ENCODE data around the gene CTSE.
"Not testable (repeated sequence)": the region's sequence is repeated elsewhere in the genome, so short reads cannot be mapped to it uniquely, and the experiment has no call there.

Gene CTSE

GRCh38 chr1:205998457-205999241 lies 25.0 kb downstream of the CTSE start:
- Mint-ChIP-seq H3K9me3 (no peaks in the 10 kb centered on the region), H3K27me3 (ENCODE audit: low read depth) (peaks cover 3% of the 10 kb centered on the region), H3K36me3 (ENCODE audit: low read depth) (no peaks in the 10 kb centered on the region)

GRCh38 chr1:205996641-205997040 lies 27.1 kb downstream of the CTSE start:
- not testable (repeated sequence) for H3K27ac Mint-ChIP-seq; H3K27me3 Mint-ChIP-seq (ENCODE audit: low read depth); H3K36me3 Mint-ChIP-seq (ENCODE audit: low read depth); H3K4me1 Mint-ChIP-seq (ENCODE audit: low read depth); H3K9me3 Mint-ChIP-seq; H3K4me3 Mint-ChIP-seq

More at GRCh38 chr1:205998457-205999241, 25.0 kb downstream of the CTSE start:
- Mint-ChIP-seq H3K27ac (no peak overlapping the region), H3K4me1 (ENCODE audit: low read depth) (peaks cover 5% of the 10 kb centered on the region), H3K4me3 (no peak overlapping the region)

- Mint-ChIP-seq H3K27ac (no peak overlapping the region), H3K36me3 (ENCODE audit: low read depth) (no peaks in the 10 kb centered on the region), H3K4me3 (no peak overlapping the region), H3K9me3 (no peaks in the 10 kb centered on the region), H3K27me3 (ENCODE audit: low read depth) (peaks cover 17% of the 10 kb centered on the region), H3K4me1 (ENCODE audit: low read depth) (no peaks in the 10 kb centered on the region)
These were observed 29.3 kb downstream of the CTSE start for GRCh38 chr1:205994346-205994745.

- Mint-ChIP-seq H3K27ac (no peak overlapping the region), H3K9me3 (no peaks in the 10 kb centered on the region), H3K36me3 (ENCODE audit: low read depth) (no peaks in the 10 kb centered on the region), H3K4me1 (ENCODE audit: low read depth) (no peaks in the 10 kb centered on the region), H3K4me3 (no peak overlapping the region), H3K27me3 (ENCODE audit: low read depth) (peaks cover 17% of the 10 kb centered on the region)
These were observed 30.6 kb downstream of the CTSE start for GRCh38 chr1:205993068-205993467.

- no peak overlapping the region for H3K27ac Mint-ChIP-seq
These were observed 31.3 kb downstream of the CTSE start for GRCh38 chr1:205992218-205992882.

GRCh38 chr1:205991237-205991636 lies 32.5 kb downstream of the CTSE start:
- H3K9me3 Mint-ChIP-seq: no peaks in the 10 kb centered on the region
- no peak overlapping the region for H3K4me3 Mint-ChIP-seq
- no peak overlapping the region for H3K27ac Mint-ChIP-seq
- no peaks in the 10 kb centered on the region for H3K36me3 Mint-ChIP-seq (ENCODE audit: low read depth)
- no peaks in the 10 kb centered on the region for H3K4me1 Mint-ChIP-seq (ENCODE audit: low read depth)
- H3K27me3 Mint-ChIP-seq (ENCODE audit: low read depth): peaks cover 14% of the 10 kb centered on the region

More at GRCh38 chr1:205992218-205992882, 31.3 kb downstream of the CTSE start:
- Mint-ChIP-seq H3K4me1 (ENCODE audit: low read depth) (no peaks in the 10 kb centered on the region), H3K36me3 (ENCODE audit: low read depth) (no peaks in the 10 kb centered on the region), H3K9me3 (no peaks in the 10 kb centered on the region), H3K27me3 (ENCODE audit: low read depth) (peaks cover 17% of the 10 kb centered on the region), H3K4me3 (no peak overlapping the region)

- no peaks in the 10 kb centered on the region for H3K4me1 Mint-ChIP-seq (ENCODE audit: low read depth)
- H3K27ac Mint-ChIP-seq: no peak overlapping the region
- no peaks in the 10 kb centered on the region for H3K36me3 Mint-ChIP-seq (ENCODE audit: low read depth)
- H3K9me3 Mint-ChIP-seq: no peaks in the 10 kb centered on the region
- peaks cover 14% of the 10 kb centered on the region for H3K27me3 Mint-ChIP-seq (ENCODE audit: low read depth)
- H3K4me3 Mint-ChIP-seq: no peak overlapping the region
These were observed 33.5 kb downstream of the CTSE start for GRCh38 chr1:205990226-205990625.

- no peaks in the 10 kb centered on the region for H3K4me1 Mint-ChIP-seq (ENCODE audit: low read depth)
- no peak overlapping the region for H3K27ac Mint-ChIP-seq
- no peaks in the 10 kb centered on the region for H3K9me3 Mint-ChIP-seq
- H3K36me3 Mint-ChIP-seq (ENCODE audit: low read depth): no peaks in the 10 kb centered on the region
- H3K4me3 Mint-ChIP-seq: no peak overlapping the region
- peaks cover 14% of the 10 kb centered on the region for H3K27me3 Mint-ChIP-seq (ENCODE audit: low read depth)
These were observed 33.9 kb downstream of the CTSE start for GRCh38 chr1:205989786-205990185.

- no peak overlapping the region for H3K27ac Mint-ChIP-seq
- H3K9me3 Mint-ChIP-seq: no peaks in the 10 kb centered on the region
- H3K4me1 Mint-ChIP-seq (ENCODE audit: low read depth): no peaks in the 10 kb centered on the region
- no peak overlapping the region for H3K4me3 Mint-ChIP-seq
- H3K36me3 Mint-ChIP-seq (ENCODE audit: low read depth): no peaks in the 10 kb centered on the region
- H3K27me3 Mint-ChIP-seq (ENCODE audit: low read depth): peaks cover 13% of the 10 kb centered on the region
These were observed 35.1 kb downstream of the CTSE start for GRCh38 chr1:205988585-205988995.

GRCh38 chr1:205986861-205987260 lies 36.8 kb downstream of the CTSE start:
- no peaks in the 10 kb centered on the region for H3K36me3 Mint-ChIP-seq (ENCODE audit: low read depth)
- no peaks in the 10 kb centered on the region for H3K4me1 Mint-ChIP-seq (ENCODE audit: low read depth)
- peaks cover 14% of the 10 kb centered on the region for H3K27me3 Mint-ChIP-seq (ENCODE audit: low read depth)
- H3K9me3 Mint-ChIP-seq: peaks cover 5% of the 10 kb centered on the region
- H3K4me3 Mint-ChIP-seq: no peak overlapping the region
- no peak overlapping the region for H3K27ac Mint-ChIP-seq

GRCh38 chr1:205986292-205986691 lies 37.4 kb downstream of the CTSE start:
- no peak overlapping the region for H3K27ac Mint-ChIP-seq
- no peaks in the 10 kb centered on the region for H3K36me3 Mint-ChIP-seq (ENCODE audit: low read depth)
- peaks cover 7% of the 10 kb centered on the region for H3K9me3 Mint-ChIP-seq
- no peaks in the 10 kb centered on the region for H3K4me1 Mint-ChIP-seq (ENCODE audit: low read depth)
- H3K4me3 Mint-ChIP-seq: no peak overlapping the region
- H3K27me3 Mint-ChIP-seq (ENCODE audit: low read depth): peaks cover 11% of the 10 kb centered on the region

GRCh38 chr1:205985330-205986005 lies 38.2 kb downstream of the CTSE start:
- Mint-ChIP-seq H3K36me3 (ENCODE audit: low read depth) (no peaks in the 10 kb centered on the region), H3K4me3 (no peak overlapping the region), H3K9me3 (peaks cover 7% of the 10 kb centered on the region), H3K27me3 (ENCODE audit: low read depth) (peaks cover 11% of the 10 kb centered on the region), H3K4me1 (ENCODE audit: low read depth) (no peaks in the 10 kb centered on the region), H3K27ac (no peak overlapping the region)

- no peak overlapping the region for H3K4me3 Mint-ChIP-seq
- no peaks in the 10 kb centered on the region for H3K4me1 Mint-ChIP-seq (ENCODE audit: low read depth)
- H3K36me3 Mint-ChIP-seq (ENCODE audit: low read depth): no peaks in the 10 kb centered on the region
- no peak overlapping the region for H3K27ac Mint-ChIP-seq
- peaks cover 6% of the 10 kb centered on the region for H3K27me3 Mint-ChIP-seq (ENCODE audit: low read depth)
- H3K9me3 Mint-ChIP-seq: peaks cover 7% of the 10 kb centered on the region
These were observed 39.6 kb downstream of the CTSE start for GRCh38 chr1:205983925-205984725.

GRCh38 chr1:205981257-205981656 lies 42.4 kb downstream of the CTSE start:
- peaks cover 7% of the 10 kb centered on the region for H3K9me3 Mint-ChIP-seq
- no peak overlapping the region for H3K27ac Mint-ChIP-seq
- H3K27me3 Mint-ChIP-seq (ENCODE audit: low read depth): peaks cover 6% of the 10 kb centered on the region
- H3K4me1 Mint-ChIP-seq (ENCODE audit: low read depth): no peaks in the 10 kb centered on the region
- no peaks in the 10 kb centered on the region for H3K36me3 Mint-ChIP-seq (ENCODE audit: low read depth)
- H3K4me3 Mint-ChIP-seq: no peak overlapping the region

All from T-helper 1 cell treated with Interleukin-12 subunit alpha and Interleukin-12 subunit beta and Interleukin-4 antibody, amounts not matched to agents 30 μg/mL and 1 μg/mL, for 36 hours (primary cell).